A549 (cell line): ENCODE results near the gene ATXN2L. TPM values are rescaled to one million over a fixed set of nuclear protein-coding genes. Genes with fewer than 3 reads are reported as not detected.

ENCODE experiments used
- ATAC-seq, 2 experiments: fragments of 200-7000 bp in 1 of 2; fragments of >200 bp in 1 of 2; cut with Nextera tagmentation in 1 of 2; cut with Tn5 transposase in 1 of 2; 3 replicates each; pipeline versions ENCODE4 v1.8.0 to v1.9.1; 2018 to 2020; ENCODE audit warnings: mild to moderate bottlenecking in 1 of 2, moderate library complexity in 1 of 2
- CTCF ChIA-PET: fragments of 300-600 bp; sonication (Branson Sonifier 250); formaldehyde crosslinking; extraction: SDS; loops from one replicate; lab custom pipeline; 2021; ENCODE audit warnings: antibody characterized with exemption, inconsistent platforms; lab: Yijun Ruan, JAX
- POLR2A ChIA-PET: fragments of 350-600 bp; formaldehyde crosslinking; extraction: SDS; loops from one replicate; lab custom pipeline; 2021; ENCODE audit warnings: antibody characterized with exemption, inconsistent platforms; lab: Yijun Ruan, JAX
- DNase-seq, 2 experiments: peaks; one replicate each; pipeline versions ENCODE4 v3.0.0 to v3.0.0-alpha.2; 2011 to 2016; ENCODE audit warnings: low read depth in 1 of 2, low spot score in 1 of 2
- FAIRE-seq: peaks from 2 replicates; lab custom pipeline; 2011; peaks lifted over from hg19 to GRCh38; lab: Jason Lieb, UNC
- H3K27ac ChIP-seq, 2 experiments: fragments of >200 bp; sonication (Bioruptor Twin); formaldehyde crosslinking; 3 replicates each; pipeline ENCODE4 v1.5.1; 2016 to 2017
- H3K4me1 ChIP-seq: fragments of >200 bp; sonication (Bioruptor Twin); formaldehyde crosslinking; 3 replicates; pipeline ENCODE4 v1.6.1; 2016
- H3K4me2 ChIP-seq: fragments of >200 bp; sonication (Bioruptor Twin); formaldehyde crosslinking; 3 replicates; pipeline ENCODE4 v1.6.1; 2016
- H3K4me3 ChIP-seq: fragments of >200 bp; sonication (Bioruptor Twin); formaldehyde crosslinking; 3 replicates; pipeline ENCODE4 v1.5.1; 2016
- H3K9me3 ChIP-seq: fragments of >200 bp; sonication (Bioruptor Twin); formaldehyde crosslinking; 3 replicates; pipeline ENCODE4 v1.6.1; 2016
- BHLHE40 ChIP-seq: IDR thresholded peaks from 2 replicates; pipeline ENCODE4 v1.6.1; 2012; ENCODE audit warnings: low read depth, low read length, inconsistent platforms
- CTCF ChIP-seq: fragments of >200 bp; sonication (Bioruptor Twin); formaldehyde crosslinking; IDR thresholded peaks from 3 replicates; pipeline ENCODE4 v1.5.1; 2016
- EHMT2 ChIP-seq: fragments of 200-600 bp; sonication (generic); IDR thresholded peaks from 2 replicates; pipeline ENCODE4 v1.6.1; 2016; ENCODE audit warnings: antibody characterized with exemption, low read depth, mild to moderate bottlenecking, moderate library complexity
- ELK1 ChIP-seq: fragments of 150-350 bp; IDR thresholded peaks from 2 replicates; pipeline ENCODE4 v1.6.1; 2014; ENCODE audit warnings: low read depth, mild to moderate bottlenecking, low read length
- ESRRA ChIP-seq: fragments of 150-350 bp; IDR thresholded peaks from 2 replicates; pipeline ENCODE4 v1.6.1; 2014; ENCODE audit warnings: mild to moderate bottlenecking, low read length, borderline replicate concordance
- FOSB ChIP-seq: fragments of 250-450 bp; sonication (Bioruptor Pico); IDR thresholded peaks from 2 replicates; pipeline ENCODE4 v1.5.0; 2020; ENCODE audit warnings: mild to moderate bottlenecking, moderate library complexity
- FOXS1 ChIP-seq: fragments of 250-450 bp; sonication (Bioruptor Pico); IDR thresholded peaks from 2 replicates; pipeline ENCODE4 v1.5.0; 2020; ENCODE audit warnings: mild to moderate bottlenecking, moderate library complexity
- HOXB13 ChIP-seq: fragments of 250-450 bp; sonication (Bioruptor Pico); IDR thresholded peaks from 2 replicates; pipeline ENCODE4 v1.5.0; 2020; ENCODE audit warnings: low read depth, mild to moderate bottlenecking, moderate library complexity
- JUN ChIP-seq, 2 experiments: fragments of >200 bp; sonication (Bioruptor Twin); formaldehyde crosslinking; IDR thresholded peaks; 2 replicates in 1 of 2; 3 replicates in 1 of 2; pipeline ENCODE4 v1.6.1; 2016 to 2017
- KDM5A ChIP-seq: fragments of 200-600 bp; sonication (generic); IDR thresholded peaks from 2 replicates; pipeline ENCODE4 v1.6.1; 2016; ENCODE audit warnings: antibody characterized with exemption, mild to moderate bottlenecking
- MAFK ChIP-seq: fragments of 450-650 bp; IDR thresholded peaks from 2 replicates; pipeline ENCODE4 v1.6.1; 2014; ENCODE audit not compliant: partially characterized antibody
- MAX ChIP-seq: IDR thresholded peaks from 2 replicates; pipeline ENCODE4 v1.6.1; 2012
- NPAS2 ChIP-seq: fragments of 250-450 bp; sonication (Bioruptor Pico); IDR thresholded peaks from 2 replicates; pipeline ENCODE4 v1.8.0; 2022; ENCODE audit warnings: mild to moderate bottlenecking, moderate library complexity, borderline replicate concordance
- PBX3 ChIP-seq: IDR thresholded peaks from 2 replicates; pipeline ENCODE4 v1.6.1; 2012
- PHF8 ChIP-seq: fragments of 200-600 bp; sonication (generic); IDR thresholded peaks from 2 replicates; pipeline ENCODE4 v1.6.1; 2016; ENCODE audit warnings: low read depth, mild to moderate bottlenecking, antibody characterized with exemption, moderate library complexity, borderline replicate concordance
- POLR2A ChIP-seq: IDR thresholded peaks from 2 replicates; pipeline ENCODE4 v1.6.1; 2012; ENCODE audit warnings: mild to moderate bottlenecking, low read length
- RARB ChIP-seq: fragments of 250-450 bp; sonication (Bioruptor Pico); IDR thresholded peaks from 2 replicates; pipeline ENCODE4 v1.8.0; 2021; ENCODE audit warnings: mild to moderate bottlenecking, moderate library complexity
- RFX5 ChIP-seq: fragments of 450-650 bp; IDR thresholded peaks from 2 replicates; pipeline ENCODE4 v1.7.1; 2014; ENCODE audit warnings: antibody characterized with exemption, mild to moderate bottlenecking, moderate library complexity
- RNF2 ChIP-seq: fragments of 200-600 bp; sonication (generic); IDR thresholded peaks from 2 replicates; pipeline ENCODE4 v1.6.1; 2016; ENCODE audit warnings: low read depth, mild to moderate bottlenecking, antibody characterized with exemption, moderate library complexity, borderline replicate concordance
- TP53 ChIP-seq: fragments of 250-450 bp; sonication (Bioruptor Pico); IDR thresholded peaks from 2 replicates; pipeline ENCODE4 v1.5.0; 2021; ENCODE audit warnings: mild to moderate bottlenecking, moderate library complexity
- ZC3H11A ChIP-seq: fragments of 450-650 bp; IDR thresholded peaks from 2 replicates; pipeline ENCODE4 v1.6.1; 2014; ENCODE audit warnings: antibody characterized with exemption, mild to moderate bottlenecking
- WGBS: methylation state at CpG from one replicate; pipeline ENCODE4 v1.1.6; 2017; ENCODE audit errors: missing lambda C conversion rate; 5-methylcytosine and 5-hydroxymethylcytosine counted together
- polyA plus RNA-seq, 4 experiments: library from polyadenylated mRNA; depleted of rRNA in 3 of 4; stranded (reverse); fragments of >200 nt; fragmentation: RNase III in 1 of 4; extraction: RNeasy Plus Mini Kit Qiagen cat#74134 plus additional on column Dnase treatment in 1 of 4; gene quantifications; 2 replicates in 3 of 4; 3 replicates in 1 of 4; pipeline ENCODE4 v1.2.3, GENCODE V29; 2011 to 2017

ATXN2L gene
- polyA plus RNA-seq, 2 of the 4 experiments (the other 2 are of a cell fraction): 28.4 to 135 TPM

- TF ChIP-seq PBX3: no peak
- no peak for TF ChIP-seq ESRRA
- no peak for TF ChIP-seq ZC3H11A
- no peak for TF ChIP-seq BHLHE40
- no peak for TF ChIP-seq PHF8
These were observed 54.8 kb downstream of the ATXN2L start (continued) for GRCh38 chr16:28877655-28878000.

GRCh38 chr16:28878083-28878926 is 55.5 kb downstream of the ATXN2L start, which contains the start of gene ATP2A1:
TSS of gene ATP2A1 (plus strand) at chr16:28878488. CDS start at chr16:28878672, 184 bp downstream.
- ChIA-PET POLR2A (interaction anchor here (1.7 kb wide), 1 partner anchor 15 kb away, joined by 5 read pairs; the partner anchor contains the start of gene SH2B1), CTCF (interaction anchor here (1.0 to 17.8 kb wide), 4 partner anchors 8 to 68 kb away, joined by 4 to 190 read pairs (median 6); partner anchors contain the start of genes NFATC2IP and SH2B1)
- no peak for ATAC-seq
- Histone ChIP-seq H3K4me2 (peak within 1 kb of the TSS; percentile 99), H3K4me3 (peak within 1 kb of the TSS; percentile 65), H3K27ac (peak within 1 kb of the TSS; percentile 73 to 88), H3K9me3 (no peaks in the 10 kb centered on the region), H3K4me1 (peaks cover 23% of the 10 kb centered on the region; the same call in 2 of the 3 replicates)
- TF ChIP-seq MAFK (peak; percentile 22), FOSB (CRISPR knock-in tag) (no peak)
- 89% methylated on average over 25 of the region's 25 CpGs for WGBS
- no peak for DNase-seq
- no peak for FAIRE-seq

GRCh38 chr16:28879261-28879840 is 56.6 kb downstream of the ATXN2L start:
- no peak for DNase-seq
- CTCF ChIA-PET: interaction anchor here (1.0 to 17.8 kb wide), 4 partner anchors 9 to 66 kb away, joined by 4 to 190 read pairs (median 6); partner anchors contain the start of genes NFATC2IP and SH2B1
- 6% methylated on average over 24 of the region's 27 CpGs for WGBS
- no peak for FAIRE-seq
- Histone ChIP-seq H3K4me2 (peak overlapping the region; percentile 99), H3K9me3 (no peaks in the 10 kb centered on the region)
- TF ChIP-seq JUN (IDR thresholded peaks at IDR 0.05) (peak in 1 of 2 experiments; percentile 54; a peak in 2 of 5 replicates), CTCF (no peak), PHF8 (peak; percentile 26; the same call in 1 of the 2 replicates)
- TF ChIP-seq, all 56 proteins: peak for 2
- Histone ChIP-seq H3K27ac (peak overlapping the region; percentile 73 to 88), H3K4me3 (peak overlapping the region; percentile 65), H3K4me1 (peaks cover 23% of the 10 kb centered on the region; the same call in 2 of the 3 replicates)
- ATAC-seq: peak; percentile 53 to 67
- POLR2A ChIA-PET: interaction anchor here (1.7 kb wide), 1 partner anchor 16 kb away, joined by 5 read pairs; the partner anchor contains the start of gene SH2B1

GRCh38 chr16:28879841-28880588 is 57.2 kb downstream of the ATXN2L start:
- DNase-seq (peak; percentile 86 to 97), ATAC-seq (peak; percentile 84 to 91), FAIRE-seq (no peak)
- H3K4me3 ChIP-seq: peak overlapping the region; percentile 65
- no peaks in the 10 kb centered on the region for H3K9me3 ChIP-seq
- ChIA-PET CTCF (interaction anchor here (1.5 to 17.8 kb wide), 3 partner anchors 10 to 66 kb away, joined by 5 to 190 read pairs (median 6); partner anchors contain the start of gene NFATC2IP), POLR2A (interaction anchor here (1.7 kb wide), 1 partner anchor 17 kb away, joined by 5 read pairs; the partner anchor contains the start of gene SH2B1)
- peak overlapping the region; percentile 99 for H3K4me2 ChIP-seq
- peak overlapping the region; percentile 73 to 88 for H3K27ac ChIP-seq
- 62% methylated on average over 23 of the region's 66 CpGs for WGBS
- H3K4me1 ChIP-seq: peaks cover 23% of the 10 kb centered on the region; the same call in 2 of the 3 replicates
- TF ChIP-seq ELK1 (no peak), RFX5 (no peak), ZC3H11A (no peak), NPAS2 (CRISPR knock-in tag) (no peak), KDM5A (no peak), TP53 (0 out of 2 replicates have a peak, but pooled peaks have one; percentile 32), HOXB13 (CRISPR knock-in tag) (no peak), PBX3 (no peak), FOXS1 (CRISPR knock-in tag) (no peak), EHMT2 (no peak), RNF2 (0 out of 2 replicates have a peak, but pooled peaks have one; percentile 53), RARB (CRISPR knock-in tag) (no peak), POLR2A (peak; percentile 74), MAX (peak; percentile 91)
